ENCODE measurements around the gene C1orf174. TPM values are rescaled to one million over a fixed set of nuclear protein-coding genes. Genes with fewer than 3 reads are reported as not detected.

C1orf174 gene
- polyA plus RNA-seq, 1 donor from 2014 or later, result 28.2 TPM

- Histone ChIP-seq H3K9me3 (ENCODE audit: low read length) (no peaks in the 10 kb centered on the region), H3K9ac (ENCODE audit: low read length) (no peak overlapping the region), H3K9me2 (ENCODE audit: insufficient read depth, low read length) (no peaks in the 10 kb centered on the region), H3K4me2 (ENCODE audit: low read length) (no peak overlapping the region), H3F3A (ENCODE audit: insufficient read depth, low read length, poor library complexity, severe bottlenecking) (no peaks in the 10 kb centered on the region), H3K79me2 (replicated peaks; ENCODE audit: insufficient read depth, low read length) (peaks cover 54% of the 10 kb centered on the region), H3K27ac (ENCODE audit: low read length) (no peak overlapping the region), H3K36me3 (ENCODE audit: insufficient read depth, low read length) (peaks cover 5% of the 10 kb centered on the region), H3K27me3 (ENCODE audit: insufficient read depth, low read depth, low read length) (no peaks in the 10 kb centered on the region), H3K4me3 (ENCODE audit: low read length) (no peak overlapping the region), H4K20me1 (ENCODE audit: insufficient read depth) (no peaks in the 10 kb centered on the region), H2AFZ (ENCODE audit: low read depth, low read length) (no peak overlapping the region)
- TF ChIP-seq SMC3 (conservative IDR thresholded peaks at IDR 0.05; ENCODE audit: poor library complexity) (no peak), CTCF (IDR thresholded peaks at IDR 0.05; ENCODE audit: poor library complexity, severe bottlenecking) (no peak), TAF1 (IDR thresholded peaks at IDR 0.05; ENCODE audit: low read depth) (no peak), EP300 (conservative IDR thresholded peaks at IDR 0.05; ENCODE audit: poor library complexity, severe bottlenecking) (no peak), MXI1 (conservative IDR thresholded peaks at IDR 0.05; ENCODE audit: poor library complexity, severe bottlenecking) (no peak), POLR2AphosphoS5 (IDR thresholded peaks at IDR 0.05) (no peak), EZH2 (IDR thresholded peaks at IDR 0.05; ENCODE audit: borderline replicate concordance, insufficient read depth, low read length, poor library complexity, severe bottlenecking) (no peak), RAD21 (conservative IDR thresholded peaks at IDR 0.05) (no peak)
- TF ChIP-seq, protein P1, sequence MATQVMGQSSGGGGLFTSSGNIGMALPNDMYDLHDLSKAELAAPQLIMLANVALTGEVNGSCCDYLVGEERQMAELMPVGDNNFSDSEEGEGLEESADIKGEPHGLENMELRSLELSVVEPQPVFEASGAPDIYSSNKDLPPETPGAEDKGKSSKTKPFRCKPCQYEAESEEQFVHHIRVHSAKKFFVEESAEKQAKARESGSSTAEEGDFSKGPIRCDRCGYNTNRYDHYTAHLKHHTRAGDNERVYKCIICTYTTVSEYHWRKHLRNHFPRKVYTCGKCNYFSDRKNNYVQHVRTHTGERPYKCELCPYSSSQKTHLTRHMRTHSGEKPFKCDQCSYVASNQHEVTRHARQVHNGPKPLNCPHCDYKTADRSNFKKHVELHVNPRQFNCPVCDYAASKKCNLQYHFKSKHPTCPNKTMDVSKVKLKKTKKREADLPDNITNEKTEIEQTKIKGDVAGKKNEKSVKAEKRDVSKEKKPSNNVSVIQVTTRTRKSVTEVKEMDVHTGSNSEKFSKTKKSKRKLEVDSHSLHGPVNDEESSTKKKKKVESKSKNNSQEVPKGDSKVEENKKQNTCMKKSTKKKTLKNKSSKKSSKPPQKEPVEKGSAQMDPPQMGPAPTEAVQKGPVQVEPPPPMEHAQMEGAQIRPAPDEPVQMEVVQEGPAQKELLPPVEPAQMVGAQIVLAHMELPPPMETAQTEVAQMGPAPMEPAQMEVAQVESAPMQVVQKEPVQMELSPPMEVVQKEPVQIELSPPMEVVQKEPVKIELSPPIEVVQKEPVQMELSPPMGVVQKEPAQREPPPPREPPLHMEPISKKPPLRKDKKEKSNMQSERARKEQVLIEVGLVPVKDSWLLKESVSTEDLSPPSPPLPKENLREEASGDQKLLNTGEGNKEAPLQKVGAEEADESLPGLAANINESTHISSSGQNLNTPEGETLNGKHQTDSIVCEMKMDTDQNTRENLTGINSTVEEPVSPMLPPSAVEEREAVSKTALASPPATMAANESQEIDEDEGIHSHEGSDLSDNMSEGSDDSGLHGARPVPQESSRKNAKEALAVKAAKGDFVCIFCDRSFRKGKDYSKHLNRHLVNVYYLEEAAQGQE (IDR thresholded peaks at IDR 0.05; ENCODE audit: borderline replicate concordance), result no peak
These were observed 5.3 kb downstream of the C1orf174 start for GRCh38 chr1:3894626-3895278.

- Histone ChIP-seq H3K27ac (ENCODE audit: low read length) (no peak overlapping the region), H3K4me2 (ENCODE audit: low read length) (no peak overlapping the region), H2AFZ (ENCODE audit: low read depth, low read length) (no peak overlapping the region), H3K79me2 (replicated peaks; ENCODE audit: insufficient read depth, low read length) (peaks cover 39% of the 10 kb centered on the region), H3K9me3 (ENCODE audit: low read length) (no peaks in the 10 kb centered on the region), H3K9me2 (ENCODE audit: insufficient read depth, low read length) (no peaks in the 10 kb centered on the region), H4K20me1 (ENCODE audit: insufficient read depth) (no peaks in the 10 kb centered on the region), H3F3A (ENCODE audit: insufficient read depth, low read length, poor library complexity, severe bottlenecking) (no peaks in the 10 kb centered on the region), H3K36me3 (ENCODE audit: insufficient read depth, low read length) (peaks cover 5% of the 10 kb centered on the region), H3K27me3 (ENCODE audit: insufficient read depth, low read depth, low read length) (no peaks in the 10 kb centered on the region), H3K4me3 (ENCODE audit: low read length) (no peak overlapping the region), H3K9ac (ENCODE audit: low read length) (no peak overlapping the region)
- TF ChIP-seq RAD21 (conservative IDR thresholded peaks at IDR 0.05), result no peak
- no peak for TF ChIP-seq TAF1 (IDR thresholded peaks at IDR 0.05; ENCODE audit: low read depth)
- TF ChIP-seq, protein P1 (IDR thresholded peaks at IDR 0.05; ENCODE audit: borderline replicate concordance), result no peak
- TF ChIP-seq EZH2 (IDR thresholded peaks at IDR 0.05; ENCODE audit: borderline replicate concordance, insufficient read depth, low read length, poor library complexity, severe bottlenecking), result no peak
- TF ChIP-seq MXI1 (conservative IDR thresholded peaks at IDR 0.05; ENCODE audit: poor library complexity, severe bottlenecking), result no peak
- no peak for TF ChIP-seq SMC3 (conservative IDR thresholded peaks at IDR 0.05; ENCODE audit: poor library complexity)
- no peak for TF ChIP-seq EP300 (conservative IDR thresholded peaks at IDR 0.05; ENCODE audit: poor library complexity, severe bottlenecking)
- no peak for TF ChIP-seq POLR2AphosphoS5 (IDR thresholded peaks at IDR 0.05)
- TF ChIP-seq CTCF (IDR thresholded peaks at IDR 0.05; ENCODE audit: poor library complexity, severe bottlenecking), result no peak
These were observed 6.9 kb downstream of the C1orf174 start for GRCh38 chr1:3893190-3893589.

Data from neural cell (in vitro differentiated cells).